Breast epithelium (tissue), 3 donors: Measurements from ENCODE around the gene BRIP1.

Source experiments
- POLR2A ChIP-seq: fragments of 450-650 bp; IDR thresholded peaks from one replicate; pipeline ENCODE4 v1.6.1; 2016; ENCODE audit warnings: antibody characterized with exemption, mild to moderate bottlenecking, moderate library complexity
- POLR2AphosphoS5 ChIP-seq, 3 donors: sonication (generic); formaldehyde crosslinking; IDR thresholded peaks; one replicate each; pipeline ENCODE4 v1.6.1; 2017; ENCODE audit warnings: antibody characterized with exemption in 3 of 3
- TF ChIP-seq, protein P1 (sequence below), 3 donors: fragments of 450-650 bp; IDR thresholded peaks; one replicate each; pipeline ENCODE4 v1.5.1; 2016 to 2017; ENCODE audit warnings: antibody characterized with exemption in 3 of 3, mild to moderate bottlenecking in 3 of 3, moderate library complexity in 3 of 3

DNA sequence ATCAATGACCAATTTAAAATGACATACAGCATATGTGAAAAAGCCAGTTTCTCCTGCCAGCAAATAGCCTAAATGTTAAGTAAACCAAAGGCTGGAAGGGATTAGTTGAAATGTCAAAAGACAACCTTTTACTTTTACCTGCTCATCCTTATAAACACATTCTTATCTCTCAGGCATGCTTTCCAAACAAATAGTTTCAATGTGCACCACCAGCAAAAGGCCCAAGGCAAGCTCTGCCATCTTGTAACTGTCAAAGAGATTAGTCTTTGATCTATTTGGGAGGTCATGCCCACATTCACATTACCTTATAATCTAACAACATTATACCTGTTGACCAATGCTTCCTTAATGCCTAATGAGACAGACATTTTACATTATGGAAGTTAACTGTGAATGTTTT is 140.1 kb downstream of the BRIP1 start:
- TF ChIP-seq, protein P1, sequence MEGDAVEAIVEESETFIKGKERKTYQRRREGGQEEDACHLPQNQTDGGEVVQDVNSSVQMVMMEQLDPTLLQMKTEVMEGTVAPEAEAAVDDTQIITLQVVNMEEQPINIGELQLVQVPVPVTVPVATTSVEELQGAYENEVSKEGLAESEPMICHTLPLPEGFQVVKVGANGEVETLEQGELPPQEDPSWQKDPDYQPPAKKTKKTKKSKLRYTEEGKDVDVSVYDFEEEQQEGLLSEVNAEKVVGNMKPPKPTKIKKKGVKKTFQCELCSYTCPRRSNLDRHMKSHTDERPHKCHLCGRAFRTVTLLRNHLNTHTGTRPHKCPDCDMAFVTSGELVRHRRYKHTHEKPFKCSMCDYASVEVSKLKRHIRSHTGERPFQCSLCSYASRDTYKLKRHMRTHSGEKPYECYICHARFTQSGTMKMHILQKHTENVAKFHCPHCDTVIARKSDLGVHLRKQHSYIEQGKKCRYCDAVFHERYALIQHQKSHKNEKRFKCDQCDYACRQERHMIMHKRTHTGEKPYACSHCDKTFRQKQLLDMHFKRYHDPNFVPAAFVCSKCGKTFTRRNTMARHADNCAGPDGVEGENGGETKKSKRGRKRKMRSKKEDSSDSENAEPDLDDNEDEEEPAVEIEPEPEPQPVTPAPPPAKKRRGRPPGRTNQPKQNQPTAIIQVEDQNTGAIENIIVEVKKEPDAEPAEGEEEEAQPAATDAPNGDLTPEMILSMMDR (IDR thresholded peaks at IDR 0.05), result no peak
- TF ChIP-seq POLR2A (no peak), POLR2AphosphoS5 (IDR thresholded peaks at IDR 0.05) (no peak)
